ENCODE measurements around the gene DNAH8.
"Not testable (repeated sequence)": the region's sequence is repeated elsewhere in the genome, so short reads cannot be mapped to it uniquely, and the experiment has no call there.

Gene DNAH8

DNA sequence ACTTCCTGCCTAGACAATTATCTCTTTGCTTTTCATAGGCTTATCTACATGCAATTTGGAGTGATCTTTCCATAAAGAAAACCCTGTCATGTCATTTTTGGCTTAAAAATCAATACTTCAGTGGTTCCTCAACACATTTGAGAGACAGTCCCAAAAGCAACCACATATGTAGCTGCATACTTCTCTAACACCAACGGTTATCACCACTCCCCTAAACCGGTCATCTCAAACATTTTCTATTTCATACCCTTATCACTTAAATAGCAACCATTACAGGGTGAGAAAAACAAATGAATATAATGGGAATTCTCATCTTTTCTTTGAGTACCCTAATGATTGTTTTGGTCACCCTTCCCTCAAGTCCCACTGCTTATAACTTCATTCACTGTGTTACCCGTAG lies 17.3 kb upstream of the DNAH8 start:
- no peak overlapping the region for H3K4me3 ChIP-seq (ENCODE audit: low read depth, low read length)

DNA sequence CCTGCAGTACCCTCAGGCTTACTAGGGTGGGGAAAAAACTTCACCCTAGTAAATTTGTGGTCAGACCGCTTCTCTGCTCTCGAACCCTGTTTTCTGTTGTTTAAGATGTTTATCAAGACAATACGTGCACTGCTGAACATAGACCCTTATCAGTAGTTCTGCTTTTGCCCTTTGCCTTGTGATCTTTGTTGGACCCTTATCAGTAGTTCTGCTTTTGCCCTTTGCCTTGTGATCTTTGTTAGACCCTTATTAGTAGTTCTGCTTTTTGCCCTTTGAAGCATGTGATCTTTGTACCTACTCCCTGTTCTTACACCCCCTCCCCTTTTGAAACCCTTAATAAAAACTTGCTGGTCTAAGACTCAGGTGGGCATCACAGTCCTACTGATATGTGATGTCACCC lies 15.4 kb upstream of the DNAH8 start:
- not testable (repeated sequence) for H3K4me3 ChIP-seq (ENCODE audit: low read depth, low read length)

DNA sequence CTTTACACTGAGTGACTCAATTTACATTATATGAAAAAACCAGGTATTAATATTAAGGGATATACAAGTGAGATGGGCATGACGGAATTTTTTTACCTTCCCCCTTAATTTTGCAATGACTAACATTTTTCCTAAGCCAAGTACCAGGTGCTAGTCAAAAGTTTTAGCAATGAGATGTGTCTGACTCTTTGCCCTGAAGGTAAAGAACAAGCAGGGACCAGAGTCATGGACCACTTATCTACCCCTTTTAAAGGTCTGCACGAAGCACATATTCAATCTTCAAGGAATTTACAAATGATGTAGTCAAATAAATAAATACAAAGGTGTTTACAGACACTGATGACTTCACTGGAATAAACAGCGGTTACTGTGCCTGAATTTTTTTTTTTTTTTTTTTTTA lies 13.6 kb upstream of the DNAH8 start:
- H3K4me3 ChIP-seq (ENCODE audit: low read depth, low read length) = no peak overlapping the region

DNA sequence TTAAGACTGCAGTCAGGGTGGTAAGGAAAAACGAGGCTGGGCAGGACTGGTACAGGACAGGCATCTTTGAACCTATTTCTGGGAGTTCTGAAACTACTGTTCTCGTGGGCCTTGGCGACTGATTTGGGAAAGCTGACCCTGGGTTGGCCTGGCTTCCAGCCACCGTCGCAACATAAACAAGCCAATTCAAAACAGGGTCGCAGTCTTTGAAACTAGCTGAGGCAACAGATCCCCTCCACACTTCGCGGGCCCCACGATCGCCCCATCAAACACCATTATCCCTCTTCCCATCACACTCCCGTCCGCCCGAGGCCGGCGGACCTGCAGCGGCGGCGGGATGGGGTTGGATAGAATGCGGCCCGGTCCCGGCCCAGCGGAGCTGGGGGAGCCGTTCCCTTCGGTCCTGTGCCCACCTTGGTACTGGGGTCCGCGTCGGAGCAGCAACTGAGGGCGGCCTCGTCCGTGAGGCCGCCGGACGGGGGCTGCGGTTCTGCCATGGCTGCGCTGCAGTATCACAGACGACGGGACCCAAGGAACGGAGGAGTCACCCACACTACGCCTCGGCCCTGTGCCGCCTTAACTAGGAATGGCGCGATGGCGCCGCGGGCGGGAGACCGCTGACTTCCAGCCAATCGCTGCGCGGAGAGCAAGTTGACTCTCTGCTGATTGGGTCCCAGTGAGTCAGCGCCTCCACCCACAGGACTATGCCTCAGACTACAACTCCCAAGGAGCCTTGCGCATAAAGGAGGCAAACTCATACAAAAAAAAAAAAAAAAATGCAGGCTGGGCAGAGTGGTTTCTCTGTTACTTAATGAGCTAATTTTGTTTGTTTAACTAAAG lies 12.3 kb upstream of the DNAH8 start, which contains the start of gene GLO1:
TSS of gene GLO1 (minus strand) at position 588 of the 840 bp plus-strand sequence. CDS start at position 497, 91 bp downstream.
- H3K4me3 ChIP-seq (ENCODE audit: low read depth, low read length) = peak within 1 kb of the TSS; percentile 83

DNA sequence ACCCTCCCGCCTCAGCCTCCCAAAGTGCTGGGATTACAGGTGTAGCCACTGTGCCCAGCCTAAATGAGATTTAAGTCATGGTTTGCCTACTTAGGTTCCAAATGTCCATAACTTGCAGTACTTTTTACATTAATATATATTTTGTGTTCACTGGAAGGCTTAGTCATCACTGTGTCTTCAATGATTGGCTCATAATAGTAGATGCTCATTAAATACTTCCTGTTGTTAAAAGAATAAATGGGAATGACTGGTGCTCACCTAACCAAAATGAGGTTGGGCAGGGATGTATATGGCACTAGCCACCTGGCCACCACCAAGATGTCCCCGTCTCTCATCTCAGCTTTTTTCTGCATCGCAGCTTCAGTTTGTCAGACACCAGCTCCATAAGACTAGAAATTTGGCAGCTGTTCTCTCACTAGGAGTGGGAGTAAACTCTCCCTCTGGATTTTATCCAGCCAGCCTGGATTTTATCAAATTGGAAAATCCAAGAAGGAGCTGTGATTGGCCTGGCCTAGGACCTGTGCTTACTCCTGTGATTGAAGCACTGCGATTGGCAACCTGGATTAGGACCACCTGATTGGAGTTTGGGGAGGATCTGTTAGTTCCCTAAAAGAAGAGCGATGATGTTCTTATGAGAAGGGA lies 11.0 kb upstream of the DNAH8 start:
- no peak overlapping the region for H3K4me3 ChIP-seq (ENCODE audit: low read depth, low read length)

DNA sequence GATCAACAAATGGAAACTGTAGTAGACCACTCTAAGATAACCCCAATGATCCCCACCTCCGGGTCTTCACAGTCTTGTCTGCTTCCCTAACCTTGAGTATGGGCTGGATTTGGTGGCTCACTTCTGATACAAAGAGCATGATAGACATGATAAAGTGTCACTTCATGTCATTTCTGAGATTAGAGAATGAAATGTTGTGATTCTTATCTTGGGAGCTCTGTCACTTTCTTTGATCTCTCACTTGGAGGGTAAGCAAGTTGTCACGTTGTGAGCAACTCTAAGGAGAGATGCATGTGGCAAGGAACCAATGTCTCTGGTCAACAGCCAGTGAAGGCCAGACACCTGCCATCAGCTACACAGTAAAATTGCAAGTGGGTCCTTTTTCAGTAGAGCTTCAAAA lies 9.2 kb upstream of the DNAH8 start:
- H3K4me3 ChIP-seq (ENCODE audit: low read depth, low read length) = no peak overlapping the region

DNA sequence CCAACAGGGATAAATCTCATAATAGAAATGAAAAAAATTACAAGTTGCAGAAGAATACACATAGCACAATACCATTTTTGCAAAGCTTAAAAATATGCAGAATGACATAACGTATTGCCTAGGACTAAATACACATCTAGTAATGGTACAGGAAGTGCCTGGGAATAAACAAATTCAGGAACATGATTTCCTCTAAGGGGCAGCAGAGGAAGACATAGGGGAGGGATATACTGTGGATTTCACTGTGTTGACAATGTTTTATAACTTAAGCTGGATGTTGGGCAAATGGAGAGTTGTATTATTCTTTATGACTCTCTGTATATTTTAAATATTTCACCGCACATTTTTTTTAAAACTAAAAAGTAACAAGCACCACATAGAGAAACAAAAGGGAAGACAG lies 6.6 kb upstream of the DNAH8 start:
- H3K4me3 ChIP-seq (ENCODE audit: low read depth, low read length) = no peak overlapping the region

DNA sequence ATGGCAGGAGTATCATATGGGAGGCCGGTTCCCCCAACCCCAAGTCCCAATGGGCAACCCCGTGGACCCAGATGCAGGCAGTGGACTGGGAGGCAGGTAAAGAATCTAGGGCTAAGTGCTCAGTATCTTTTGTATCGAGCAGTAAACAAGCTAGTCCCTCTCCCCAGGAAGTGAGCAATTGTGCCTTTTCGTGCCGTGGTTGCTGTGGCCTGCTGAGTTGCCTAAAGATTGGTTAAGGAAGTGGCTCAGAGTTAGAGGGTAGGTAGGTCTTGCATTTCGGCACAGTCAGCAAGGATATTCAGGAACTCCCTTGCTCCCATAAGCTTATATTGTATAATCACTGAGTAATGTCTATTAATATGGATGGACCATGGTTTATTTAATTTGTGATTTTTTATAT lies 1.3 kb upstream of the DNAH8 start:
- no peak overlapping the region for H3K4me3 ChIP-seq (ENCODE audit: low read depth, low read length)

DNA sequence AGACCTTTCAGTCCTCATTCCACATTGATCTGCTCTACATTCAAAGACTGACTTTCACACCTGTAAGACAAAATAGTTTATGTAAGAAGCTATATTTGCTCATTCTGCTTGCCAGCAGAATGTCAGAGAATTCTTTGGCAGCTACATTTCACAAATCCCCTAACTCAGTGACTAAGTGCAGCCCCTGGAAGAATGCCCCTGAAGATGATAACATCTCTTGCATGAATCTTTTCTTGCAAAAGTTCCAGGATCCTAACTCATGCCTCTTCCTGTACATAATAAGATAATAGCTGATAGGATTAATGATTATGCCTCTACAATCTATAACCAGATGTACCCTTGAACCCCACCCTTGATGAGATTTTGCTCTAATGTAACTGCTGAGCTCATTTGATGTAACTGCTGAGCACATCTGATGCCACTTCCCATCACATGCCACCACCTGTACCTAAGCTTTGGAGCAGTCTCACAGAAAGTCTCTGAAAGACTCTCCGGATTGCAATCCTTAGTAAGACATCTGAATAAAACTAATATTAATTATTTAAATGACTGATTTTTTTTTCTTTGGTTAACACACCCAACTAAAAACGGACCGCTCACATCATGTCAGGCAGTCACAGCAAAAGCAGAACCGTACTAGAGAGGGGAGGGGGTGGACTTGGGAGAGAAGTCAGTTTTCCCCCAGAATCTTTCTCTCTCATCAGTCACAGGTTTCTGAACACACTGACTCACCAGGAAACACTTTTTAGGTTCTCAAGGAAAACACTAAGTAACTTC lies 684 bp upstream of the DNAH8 start:
- no peak overlapping the region for H3K4me3 ChIP-seq (ENCODE audit: low read depth, low read length)

DNA sequence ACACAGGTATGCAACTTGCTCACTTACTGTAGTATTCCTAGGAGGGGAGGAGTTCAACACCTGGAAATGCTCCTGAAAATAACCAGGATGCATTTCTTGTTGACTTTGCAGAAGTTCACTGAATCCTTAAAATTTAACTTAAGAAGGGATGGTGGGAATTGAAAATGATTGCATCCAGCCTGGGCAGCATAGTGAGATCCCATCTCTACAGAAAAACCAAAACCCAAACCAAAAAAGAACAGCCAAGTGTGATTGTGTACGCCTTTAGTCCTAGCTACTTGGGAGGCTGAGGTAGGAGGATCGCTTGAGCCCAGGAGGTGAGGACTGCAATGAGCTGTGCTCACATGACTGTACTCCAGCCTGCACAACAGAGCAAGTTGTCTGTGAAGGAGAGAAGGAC lies 1.7 kb downstream of the DNAH8 start:
- no peak overlapping the region for H3K4me3 ChIP-seq (ENCODE audit: low read depth, low read length)

DNA sequence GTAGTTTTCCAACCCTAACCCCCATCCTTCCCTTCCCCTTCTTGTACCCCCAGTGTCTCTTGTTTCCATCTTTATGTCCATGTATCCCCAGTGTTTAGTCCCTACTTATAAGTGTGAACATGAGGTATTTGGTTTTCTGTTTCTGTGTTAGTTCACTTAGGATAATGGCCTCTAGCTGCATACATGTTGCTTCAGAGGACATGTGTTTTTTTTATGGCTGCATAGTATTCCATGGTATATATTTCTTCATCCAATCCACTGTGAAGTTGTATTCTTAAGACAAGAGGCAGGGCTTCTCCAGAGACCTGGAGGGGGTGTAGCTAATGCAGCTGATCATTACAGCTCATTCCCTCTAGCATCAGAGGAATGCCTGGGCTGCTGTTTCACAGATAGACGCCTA lies 4.2 kb downstream of the DNAH8 start:
- no peak overlapping the region for H3K4me3 ChIP-seq (ENCODE audit: low read depth, low read length)

DNA sequence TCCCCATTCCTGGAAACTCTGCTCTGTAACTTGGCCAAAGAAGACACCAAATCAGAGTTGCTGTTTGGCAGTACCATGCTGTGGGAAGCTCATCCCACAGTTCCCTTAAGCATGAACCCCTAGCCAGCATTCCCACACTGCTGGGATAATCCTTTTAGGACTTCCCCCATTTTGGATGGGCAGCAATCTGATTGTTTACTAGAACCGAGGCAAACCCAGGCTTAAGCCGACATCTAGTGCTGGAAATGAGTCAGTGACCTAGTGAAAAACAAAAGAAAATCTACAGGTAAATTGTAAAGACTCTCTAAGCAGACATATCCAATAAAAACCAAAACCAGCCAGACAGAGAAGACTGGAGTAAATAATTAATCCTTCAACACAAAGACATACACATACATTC lies 5.2 kb downstream of the DNAH8 start:
- H3K4me3 ChIP-seq (ENCODE audit: low read depth, low read length) = no peak overlapping the region

DNA sequence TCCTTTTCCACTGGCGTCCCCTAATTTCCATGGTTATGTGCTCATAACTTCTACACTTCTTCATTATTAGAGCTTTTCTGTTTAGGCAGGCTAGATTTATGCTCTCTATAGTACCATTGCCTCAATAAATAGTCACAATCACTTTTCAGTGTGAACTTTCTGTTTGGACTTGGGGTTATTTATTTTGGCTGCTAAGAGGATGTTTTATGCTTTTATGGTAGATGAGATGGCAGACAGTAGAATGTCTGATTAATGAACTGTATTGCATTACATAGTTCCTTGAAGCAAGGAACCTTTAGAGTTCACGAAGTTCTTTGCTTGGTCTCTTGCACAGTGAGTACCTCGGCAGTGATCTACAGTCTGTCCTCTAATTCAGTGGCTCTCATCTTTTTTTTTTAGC lies 6.9 kb downstream of the DNAH8 start:
- no peak overlapping the region for H3K4me3 ChIP-seq (ENCODE audit: low read depth, low read length)

DNA sequence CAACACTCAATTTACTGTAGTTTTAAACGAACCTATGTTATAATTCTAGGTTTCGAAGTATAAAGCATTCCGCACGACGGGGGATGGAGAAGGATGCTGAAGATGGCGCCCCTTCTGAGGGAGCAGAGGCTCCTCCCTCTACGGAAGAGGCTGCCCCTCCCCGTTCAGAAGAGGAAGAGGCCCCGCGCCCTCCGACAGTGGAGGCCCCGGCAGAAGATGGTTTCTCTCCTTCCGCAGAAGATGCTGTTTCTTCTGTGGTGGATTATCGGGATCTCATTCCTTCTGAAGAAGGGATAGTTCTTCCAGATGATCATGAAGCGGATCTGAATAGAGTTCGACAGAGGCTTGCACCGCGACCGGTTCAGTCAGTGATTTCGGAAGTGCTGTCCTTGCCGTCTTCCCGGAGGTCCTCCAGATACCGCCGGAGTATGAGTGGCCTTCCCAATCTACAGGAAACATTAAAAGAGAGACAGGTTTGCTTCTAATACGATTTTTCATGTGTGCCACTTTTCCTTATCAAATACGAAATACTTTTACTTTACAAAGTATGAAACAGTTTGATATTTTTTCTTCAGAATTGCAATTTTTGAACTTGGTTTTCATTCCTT lies 7.7 kb downstream of the DNAH8 start:
- H3K4me3 ChIP-seq (ENCODE audit: low read depth, low read length) = no peak overlapping the region

DNA sequence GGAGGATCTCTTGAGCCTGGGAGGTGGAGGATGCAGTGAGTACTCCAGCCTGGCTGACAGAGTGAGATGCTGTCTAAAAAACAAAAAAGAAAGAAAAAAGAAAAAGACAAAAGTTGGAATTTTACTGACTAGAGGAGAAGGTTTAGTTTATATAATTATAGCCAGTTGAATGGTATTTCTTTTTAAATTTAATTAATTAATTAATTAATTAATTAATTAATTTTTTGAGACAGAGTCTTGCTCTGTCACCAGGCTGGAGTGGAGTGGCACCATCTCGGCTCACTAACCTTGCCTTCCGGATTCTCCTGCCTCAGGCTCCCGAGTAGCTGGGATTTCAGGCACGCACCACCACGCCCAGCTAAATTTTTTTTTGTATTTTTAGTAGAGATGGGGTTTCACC lies 8.7 kb downstream of the DNAH8 start:
- no peak overlapping the region for H3K4me3 ChIP-seq (ENCODE audit: low read depth, low read length)

DNA sequence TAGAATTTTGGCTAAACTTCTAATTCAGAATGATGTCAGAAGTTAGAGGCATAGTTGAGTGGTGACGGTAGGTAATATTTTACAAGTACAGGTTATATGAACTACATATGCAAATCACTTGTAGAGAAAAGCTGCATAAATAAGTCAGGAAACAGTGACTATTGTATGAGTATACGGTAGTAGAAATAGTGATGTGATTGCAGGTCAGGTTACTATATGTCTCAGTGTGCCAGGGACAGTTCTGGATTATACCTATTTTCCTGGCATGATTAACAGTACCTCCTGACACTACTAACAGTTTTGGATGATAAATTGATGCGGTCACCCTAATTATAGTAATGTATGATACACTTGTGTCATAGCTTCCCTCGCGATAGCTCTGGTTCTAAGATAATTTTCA lies 9.2 kb downstream of the DNAH8 start:
- H3K4me3 ChIP-seq (ENCODE audit: low read depth, low read length) = no peak overlapping the region

DNA sequence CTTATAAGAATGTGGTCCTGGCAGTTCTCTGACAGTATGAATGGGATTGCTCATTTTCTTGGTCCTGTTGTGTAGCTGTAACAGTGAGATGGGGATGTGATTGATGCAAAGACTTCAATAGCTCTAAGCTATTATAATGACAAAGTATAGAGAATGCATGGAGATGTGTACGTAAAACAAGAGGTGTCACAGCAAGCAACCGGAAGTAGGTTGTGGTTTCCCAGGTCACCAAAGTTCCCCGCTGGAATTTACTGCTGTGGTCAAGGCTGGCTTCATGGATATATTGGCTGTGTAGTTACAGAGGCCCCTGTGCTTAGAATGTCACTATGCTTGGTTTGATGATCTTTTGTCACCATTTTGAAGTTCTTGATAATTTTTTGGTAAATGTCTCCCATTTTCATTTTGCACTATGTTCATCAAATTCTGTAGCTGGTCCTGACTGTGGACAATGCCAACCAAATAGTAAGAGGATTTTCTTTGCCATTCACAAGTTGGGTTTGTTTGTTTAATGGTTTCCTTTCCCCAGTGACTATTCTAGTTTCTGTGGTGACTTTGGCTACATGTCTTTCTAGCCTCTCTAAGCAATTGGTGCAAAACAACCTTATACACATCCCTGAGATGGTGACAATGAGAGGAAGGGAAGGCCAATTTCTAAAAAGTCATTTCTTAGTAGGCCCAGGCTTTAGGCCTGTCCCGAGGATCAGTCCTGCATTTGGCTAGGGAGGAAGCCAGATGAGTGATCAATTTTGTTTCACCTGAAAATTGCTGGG lies 10.5 kb downstream of the DNAH8 start:
- no peak overlapping the region for H3K4me3 ChIP-seq (ENCODE audit: low read depth, low read length)

DNA sequence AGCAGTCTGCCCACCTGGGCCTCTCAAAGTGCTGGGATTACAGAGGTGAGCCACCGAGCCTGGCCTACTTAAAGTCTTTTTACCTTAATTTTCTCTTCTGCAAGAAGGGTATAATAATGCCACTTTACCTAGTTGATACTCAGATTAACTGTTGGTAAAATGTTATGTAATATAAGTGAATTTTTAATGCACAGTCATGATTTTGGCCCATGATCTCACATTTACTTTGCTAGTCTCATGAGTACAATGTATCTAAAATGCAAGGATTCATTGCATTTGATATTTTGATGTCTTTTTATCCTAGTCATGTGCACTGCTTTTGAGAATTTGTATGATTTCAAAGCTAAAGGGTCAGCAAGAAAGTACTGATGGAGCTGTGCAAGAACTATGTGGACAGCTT lies 13.1 kb downstream of the DNAH8 start:
- H3K4me3 ChIP-seq (ENCODE audit: low read depth, low read length) = no peak overlapping the region

DNA sequence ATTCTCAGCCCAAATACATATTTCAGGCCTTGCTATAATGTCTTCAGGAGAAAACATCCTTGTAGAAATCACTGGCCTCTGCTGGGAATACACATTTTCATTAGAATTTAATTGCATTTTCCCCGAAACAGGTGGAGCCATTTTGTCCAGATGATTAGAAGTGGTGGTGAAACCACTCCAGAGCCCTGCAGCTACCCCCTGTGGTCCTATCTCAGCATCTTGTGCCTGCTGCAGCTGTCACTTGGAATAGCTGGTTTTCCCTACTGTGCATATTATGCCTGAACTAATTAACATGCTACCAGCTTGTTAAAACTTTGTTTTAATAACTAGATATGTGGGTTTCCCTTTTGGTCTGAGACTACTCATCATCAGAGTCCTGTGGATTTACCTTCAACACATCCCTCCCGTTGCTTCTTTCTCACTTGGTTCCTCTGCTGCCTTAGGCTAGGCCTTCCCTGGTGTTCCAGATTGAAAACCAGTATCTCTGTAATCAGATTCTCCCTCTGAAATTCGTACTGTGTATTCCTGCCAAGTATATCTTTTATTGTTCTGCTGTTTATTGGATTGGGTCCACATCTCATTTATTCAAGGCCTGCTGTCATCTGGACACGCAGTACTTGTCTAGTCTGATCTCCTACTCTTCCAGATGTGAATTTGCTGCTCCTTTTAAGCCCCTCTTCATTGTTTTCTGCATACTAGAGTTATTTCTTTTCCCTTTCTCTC lies 15.2 kb downstream of the DNAH8 start:
- no peak overlapping the region for H3K4me3 ChIP-seq (ENCODE audit: low read depth, low read length)

DNA sequence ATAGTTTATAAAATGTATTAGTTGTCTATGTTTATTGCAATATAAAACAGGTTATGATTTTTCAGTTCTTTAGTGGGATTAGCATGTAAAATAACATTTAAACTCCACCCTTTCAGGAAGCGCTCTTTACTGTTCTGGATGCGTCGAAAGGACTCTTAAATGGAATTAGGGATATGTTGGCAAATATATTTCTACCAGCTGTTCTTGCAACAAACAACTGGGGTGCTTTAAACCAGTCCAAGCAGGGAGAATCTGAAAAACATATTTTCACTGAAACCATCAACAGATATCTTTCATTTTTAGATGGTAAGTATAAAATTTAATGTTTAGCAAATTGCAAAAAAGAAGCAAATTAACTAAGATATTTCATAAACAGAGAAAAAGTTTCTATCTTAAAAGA lies 21.8 kb downstream of the DNAH8 start:
- no peak overlapping the region for H3K4me3 ChIP-seq (ENCODE audit: low read depth, low read length)

Data from iPS-11a (cell line).